GM23338 (cell line): Measurements from ENCODE around the gene KCNT1. TPM values are rescaled to one million over a fixed set of nuclear protein-coding genes. Genes with fewer than 3 reads are reported as not detected.

Source experiments
- ATAC-seq: fragments of 200-7000 bp; cut with Tn5 transposase; 3 replicates; pipeline ENCODE4 v1.9.1; 2020
- DNase-seq: peaks from one replicate; pipeline ENCODE4 v3.0.0-alpha.2; 2015; ENCODE audit warnings: low spot score
- H2AFZ ChIP-seq: fragments of 200-600 bp; sonication (generic); 2 replicates; pipeline ENCODE4 v1.8.0; 2016; ENCODE audit warnings: antibody characterized with exemption, mild to moderate bottlenecking, moderate library complexity
- H3F3A ChIP-seq: fragments of 200-600 bp; sonication (generic); replicated peaks from 2 replicates; pipeline ENCODE4 v1.8.0; 2017; ENCODE audit warnings: antibody characterized with exemption, mixed run types, low read depth
- H3K27ac ChIP-seq: fragments of 200-600 bp; sonication (generic); 2 replicates; pipeline ENCODE4 v1.6.1; 2016; ENCODE audit warnings: low read depth
- H3K27me3 ChIP-seq: fragments of 200-600 bp; sonication (generic); 2 replicates; pipeline ENCODE4 v1.8.0; 2016; ENCODE audit warnings: mild to moderate bottlenecking, mixed run types, moderate library complexity; ENCODE audit not compliant: insufficient read depth
- H3K36me3 ChIP-seq: fragments of 200-600 bp; sonication (generic); 2 replicates; pipeline ENCODE4 v1.8.0; 2016; ENCODE audit warnings: mild to moderate bottlenecking; ENCODE audit not compliant: insufficient read depth
- H3K4me1 ChIP-seq: fragments of 200-600 bp; sonication (generic); 2 replicates; pipeline ENCODE4 v1.8.0; 2016; ENCODE audit warnings: mild to moderate bottlenecking, moderate library complexity; ENCODE audit not compliant: insufficient read depth
- H3K4me2 ChIP-seq: fragments of 200-600 bp; sonication (generic); 2 replicates; pipeline ENCODE4 v1.7.1; 2017; ENCODE audit warnings: mixed run types
- H3K4me3 ChIP-seq: fragments of 200-600 bp; sonication (generic); 2 replicates; pipeline ENCODE4 v1.6.1; 2016; ENCODE audit warnings: mixed run types
- H3K79me2 ChIP-seq: fragments of 200-600 bp; sonication (generic); replicated peaks from 2 replicates; pipeline ENCODE4 v1.8.0; 2017; ENCODE audit warnings: mild to moderate bottlenecking; ENCODE audit not compliant: insufficient read depth
- H3K9me2 ChIP-seq: fragments of 200-600 bp; sonication (generic); 2 replicates; pipeline ENCODE4 v1.8.0; 2017; ENCODE audit not compliant: insufficient read depth
- H4K20me1 ChIP-seq: fragments of 200-600 bp; sonication (generic); replicated peaks from 2 replicates; pipeline ENCODE4 v1.8.0; 2017; ENCODE audit warnings: mild to moderate bottlenecking; ENCODE audit not compliant: insufficient read depth
- H3K27ac Mint-ChIP-seq: 2 replicates; pipeline ENCODE4 v1.8.0; 2020; ENCODE audit warnings: inconsistent platforms, mild to moderate bottlenecking, moderate library complexity, mixed read lengths
- H3K27me3 Mint-ChIP-seq: 3 replicates; pipeline ENCODE4 v1.8.0; 2022; ENCODE audit warnings: low read depth, mild to moderate bottlenecking, moderate library complexity, mixed read lengths, inconsistent platforms; ENCODE audit not compliant: insufficient read depth, poor library complexity
- H3K36me3 Mint-ChIP-seq: 3 replicates; pipeline ENCODE4 v1.8.0; 2021; ENCODE audit warnings: low read depth, mild to moderate bottlenecking, inconsistent platforms, moderate library complexity, mixed read lengths
- H3K4me1 Mint-ChIP-seq: 3 replicates; pipeline ENCODE4 v1.8.0; 2020; ENCODE audit warnings: mild to moderate bottlenecking, inconsistent platforms, mixed read lengths
- H3K4me3 Mint-ChIP-seq: 3 replicates; pipeline ENCODE4 v1.8.0; 2021; ENCODE audit warnings: moderate library complexity, mild to moderate bottlenecking, inconsistent platforms, mixed read lengths
- H3K9me3 Mint-ChIP-seq: 3 replicates; pipeline ENCODE4 v1.8.0; 2020; ENCODE audit warnings: moderate library complexity, mild to moderate bottlenecking, inconsistent platforms, mixed read lengths
- CREB1 ChIP-seq: fragments of 250-450 bp; sonication (Bioruptor Pico); IDR thresholded peaks from 2 replicates; pipeline ENCODE4 v1.5.0; 2020; ENCODE audit warnings: low read depth, mild to moderate bottlenecking, moderate library complexity
- CTCF ChIP-seq, 2 experiments: fragments of 200-600 bp in 1 of 2; sonication (generic) in 1 of 2; conservative IDR thresholded peaks; 2 replicates each; pipeline versions ENCODE4 v1.5.1 to v1.6.1; 2016 to 2017; ENCODE audit warnings: antibody characterized with exemption in 2 of 2, low read depth in 2 of 2, mild to moderate bottlenecking in 2 of 2, moderate library complexity in 1 of 2
- EZH2 ChIP-seq: fragments of 200-600 bp; sonication (generic); IDR thresholded peaks from one replicate; pipeline ENCODE4 v1.8.0; 2017; ENCODE audit warnings: antibody characterized with exemption, mild to moderate bottlenecking, low read depth; ENCODE audit not compliant: unreplicated experiment
- EZH2phosphoT487 ChIP-seq: fragments of 200-600 bp; sonication (generic); IDR thresholded peaks from one replicate; pipeline ENCODE4 v1.8.1; 2018; ENCODE audit warnings: antibody characterized with exemption; ENCODE audit not compliant: unreplicated experiment
- JUNB ChIP-seq: IDR thresholded peaks from one replicate; pipeline ENCODE4 v1.6.1; 2016; ENCODE audit warnings: antibody characterized with exemption; ENCODE audit not compliant: unreplicated experiment
- ZNF331 ChIP-seq: fragments of 250-450 bp; sonication (Bioruptor Pico); IDR thresholded peaks from 2 replicates; pipeline ENCODE4 v1.5.0; 2020; ENCODE audit warnings: low read depth, mild to moderate bottlenecking, moderate library complexity
- ZNF462 ChIP-seq: fragments of 250-450 bp; sonication (Bioruptor Pico); IDR thresholded peaks from 2 replicates; pipeline ENCODE4 v1.5.0; 2020; ENCODE audit warnings: mild to moderate bottlenecking, moderate library complexity
- polyA plus RNA-seq: library from polyadenylated mRNA; unstranded; fragments of >200 nt; fragmentation: Nextera tagmentation; extraction: Ambion mirVana; gene quantifications from 2 replicates; pipeline ENCODE4 v1.2.1, GENCODE V29; 2016
- total RNA-seq: library from RNA; depleted of rRNA; stranded (reverse); fragments of >200 nt; shearing (Covaris generic); gene quantifications from 2 replicates; pipeline ENCODE4 v1.2.3, GENCODE V29; 2014
- TF ChIP-seq, protein P1 (sequence below): IDR thresholded peaks from 2 replicates; pipeline ENCODE4 v1.6.1; 2016; ENCODE audit warnings: antibody characterized with exemption

KCNT1 gene
- total and polyA plus RNA-seq, 2 experiments from 2014 or later = 0.05 to 0.28 TPM

- Histone ChIP-seq H3K4me2 (no peak overlapping the region), H3K4me3 (no peak overlapping the region), H4K20me1 (no peaks in the 10 kb centered on the region), H3K36me3 (no peaks in the 10 kb centered on the region), H2AFZ (no peak overlapping the region), H3K27ac (no peak overlapping the region), H3K79me2 (no peaks in the 10 kb centered on the region), H3K9me2 (no peaks in the 10 kb centered on the region), H3F3A (no peaks in the 10 kb centered on the region), H3K4me1 (no peaks in the 10 kb centered on the region), H3K27me3 (no peaks in the 10 kb centered on the region)
- H3K4me3 Mint-ChIP-seq = no peak overlapping the region
- no peak for ATAC-seq
- no peak for DNase-seq
- peaks cover 15% of the 10 kb centered on the region for H3K27me3 Mint-ChIP-seq
- H3K9me3 Mint-ChIP-seq = peaks cover 16% of the 10 kb centered on the region
- no peaks in the 10 kb centered on the region; the same call in 2 of the 3 replicates for H3K4me1 Mint-ChIP-seq
- H3K27ac Mint-ChIP-seq = no peak overlapping the region
- TF ChIP-seq CREB1 (CRISPR knock-in tag) (no peak), EZH2 (no peak), EZH2phosphoT487 (no peak), ZNF331 (CRISPR knock-in tag) (no peak), ZNF462 (CRISPR knock-in tag) (no peak), CTCF (conservative IDR thresholded peaks at IDR 0.05; ENCODE audit: low read depth in 2 of 2) (no peak), JUNB (no peak)
- TF ChIP-seq, protein P1, sequence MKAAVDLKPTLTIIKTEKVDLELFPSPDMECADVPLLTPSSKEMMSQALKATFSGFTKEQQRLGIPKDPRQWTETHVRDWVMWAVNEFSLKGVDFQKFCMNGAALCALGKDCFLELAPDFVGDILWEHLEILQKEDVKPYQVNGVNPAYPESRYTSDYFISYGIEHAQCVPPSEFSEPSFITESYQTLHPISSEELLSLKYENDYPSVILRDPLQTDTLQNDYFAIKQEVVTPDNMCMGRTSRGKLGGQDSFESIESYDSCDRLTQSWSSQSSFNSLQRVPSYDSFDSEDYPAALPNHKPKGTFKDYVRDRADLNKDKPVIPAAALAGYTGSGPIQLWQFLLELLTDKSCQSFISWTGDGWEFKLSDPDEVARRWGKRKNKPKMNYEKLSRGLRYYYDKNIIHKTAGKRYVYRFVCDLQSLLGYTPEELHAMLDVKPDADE = no peak
- H3K36me3 Mint-ChIP-seq = peaks cover 5% of the 10 kb centered on the region; the same call in 1 of the 3 replicates
These were observed 63.4 kb downstream of the KCNT1 start for GRCh38 chr9:135765416-135765815.
